HepG2 (cell line): ENCODE results near the gene DOK4. TPM values are rescaled to one million over a fixed set of nuclear protein-coding genes. Genes with fewer than 3 reads are reported as not detected.

Experiments used
- CTCF ChIP-seq: sonication (generic); formaldehyde crosslinking; IDR thresholded peaks from 2 replicates; pipeline ENCODE4 v1.5.0; 2020; ENCODE audit warnings: mild to moderate bottlenecking, missing genetic modification reagents, moderate library complexity
- DBP ChIP-seq: sonication (generic); formaldehyde crosslinking; IDR thresholded peaks from 2 replicates; pipeline ENCODE4 v1.4.0; 2020; ENCODE audit warnings: missing genetic modification reagents; ENCODE audit errors: not compliant biosample characterization
- ELF3 ChIP-seq: IDR thresholded peaks from 2 replicates; pipeline ENCODE4 v1.6.1; 2016; ENCODE audit warnings: missing genetic modification reagents, missing compliant biosample characterization
- GABPA ChIP-seq, 2 experiments: IDR thresholded peaks; 2 replicates each; pipeline ENCODE4 v1.6.1; 2011 to 2016; ENCODE audit warnings: low read depth in 2 of 2, low read length in 1 of 2, missing biosample characterization in 1 of 2, missing genetic modification characterization in 1 of 2
- JARID2 ChIP-seq: sonication (generic); formaldehyde crosslinking; IDR thresholded peaks from 2 replicates; pipeline ENCODE4 v1.8.1; 2023; ENCODE audit warnings: missing genetic modification reagents, inconsistent platforms; ENCODE audit not compliant: insufficient replicate concordance
- JUND ChIP-seq: sonication (generic); formaldehyde crosslinking; IDR thresholded peaks from 2 replicates; pipeline ENCODE4 v1.8.0; 2022; ENCODE audit warnings: mild to moderate bottlenecking, missing genetic modification reagents
- MBNL3 ChIP-seq: fragments of 250-450 bp; sonication (Bioruptor Pico); conservative IDR thresholded peaks from 2 replicates; pipeline ENCODE4 v1.8.0; 2022; ENCODE audit warnings: mild to moderate bottlenecking, inconsistent platforms
- PREB ChIP-seq: sonication (generic); formaldehyde crosslinking; IDR thresholded peaks from 2 replicates; pipeline ENCODE4 v1.4.0; 2020; ENCODE audit warnings: missing genetic modification reagents
- RBM39 ChIP-seq: fragments of 200-400 bp; formaldehyde crosslinking; IDR thresholded peaks from one replicate; pipeline ENCODE4 v1.6.1; 2018; ENCODE audit warnings: antibody characterized with exemption, mild to moderate bottlenecking, low read depth, low read length; ENCODE audit not compliant: poor library complexity, severe bottlenecking
- SMARCC2 ChIP-seq: fragments of 450-650 bp; IDR thresholded peaks from 2 replicates; pipeline ENCODE4 v1.6.1; 2017; ENCODE audit warnings: antibody characterized with exemption, mild to moderate bottlenecking
- SNAI1 ChIP-seq: sonication (generic); formaldehyde crosslinking; IDR thresholded peaks from 2 replicates; pipeline ENCODE4 v1.5.0; 2020; ENCODE audit warnings: mild to moderate bottlenecking, missing genetic modification reagents, borderline replicate concordance
- SRSF1 ChIP-seq: fragments of 200-400 bp; formaldehyde crosslinking; optimal IDR thresholded peaks from 2 replicates; pipeline ENCODE3; 2017; ENCODE audit warnings: mild to moderate bottlenecking, low read depth, low read length, moderate library complexity
- TAF1 ChIP-seq: sonication (generic); formaldehyde crosslinking; IDR thresholded peaks from 2 replicates; pipeline ENCODE4 v1.4.0; 2020; ENCODE audit warnings: missing genetic modification reagents
- TCF7L2 ChIP-seq: IDR thresholded peaks from 2 replicates; pipeline ENCODE4 v1.6.1; 2011; ENCODE audit warnings: mild to moderate bottlenecking, low read depth, low read length, moderate library complexity
- ZBTB37 ChIP-seq: sonication (generic); formaldehyde crosslinking; IDR thresholded peaks from 2 replicates; pipeline ENCODE4 v1.4.0; 2020; ENCODE audit warnings: mild to moderate bottlenecking, missing genetic modification reagents
- ZNF225 ChIP-seq: sonication (generic); formaldehyde crosslinking; IDR thresholded peaks from 2 replicates; pipeline ENCODE4 v1.4.0; 2020; ENCODE audit warnings: mild to moderate bottlenecking, missing genetic modification reagents
- ZNF230 ChIP-seq: sonication (generic); formaldehyde crosslinking; IDR thresholded peaks from 2 replicates; pipeline ENCODE4 v1.4.0; 2020; ENCODE audit warnings: mild to moderate bottlenecking, missing genetic modification reagents
- ZNF253 ChIP-seq: sonication (generic); formaldehyde crosslinking; IDR thresholded peaks from 2 replicates; pipeline ENCODE4 v1.8.0; 2022; ENCODE audit warnings: mild to moderate bottlenecking, missing genetic modification reagents, borderline replicate concordance
- ZNF441 ChIP-seq: sonication (generic); formaldehyde crosslinking; IDR thresholded peaks from 2 replicates; pipeline ENCODE4 v1.7.0; 2021; ENCODE audit warnings: missing genetic modification reagents, borderline replicate concordance
- ZNF468 ChIP-seq: sonication (generic); formaldehyde crosslinking; IDR thresholded peaks from 2 replicates; pipeline ENCODE4 v1.8.0; 2022; ENCODE audit warnings: mild to moderate bottlenecking, moderate library complexity, missing genetic modification reagents
- ZNF615 ChIP-seq: sonication (generic); formaldehyde crosslinking; IDR thresholded peaks from 2 replicates; pipeline ENCODE4 v1.5.0; 2020; ENCODE audit warnings: mild to moderate bottlenecking, missing genetic modification reagents, borderline replicate concordance
- ZNF644 ChIP-seq: IDR thresholded peaks from 2 replicates; pipeline ENCODE4 v1.6.1; 2016; ENCODE audit warnings: low read depth
- ZNF709 ChIP-seq: sonication (generic); formaldehyde crosslinking; IDR thresholded peaks from 2 replicates; pipeline ENCODE4 v1.5.0; 2020; ENCODE audit warnings: mild to moderate bottlenecking, missing genetic modification reagents
- polyA plus RNA-seq, 8 experiments: library from polyadenylated mRNA; depleted of rRNA in 3 of 8; stranded (reverse) in 7 of 8; unstranded in 1 of 8; fragments of >200 nt; fragmentation: Illumina TruSeq in 4 of 8; extraction: Trizol in 4 of 8; gene quantifications; 2 replicates each; pipeline versions ENCODE4 v1.2.1 to v1.2.3, GENCODE V29; 2011 to 2016; ENCODE audit warnings: low read depth in 4 of 8, missing spikeins in 1 of 8, mixed read lengths in 1 of 8; ENCODE audit not compliant: insufficient read depth in 1 of 8
- total RNA-seq, 5 experiments: library from RNA; depleted of rRNA; stranded (reverse); fragments of >200 nt; fragmentation: Illumina TruSeq; extraction: Trizol; gene quantifications; 2 replicates each; pipeline ENCODE4 v1.2.3, GENCODE V29; 2016; ENCODE audit warnings: low read depth in 1 of 5

DOK4 gene
- total and polyA plus RNA-seq, 2 of the 13 experiments (the other 11 are each of a cell fraction or from before 2014, with no cell fraction given) = 52.7 to 70.0 TPM

GRCh38 chr16:57472665-57473060 lies 13.6 kb downstream of the DOK4 start (continued):
- TF ChIP-seq ZNF709 (0 out of 2 replicates have a peak, but pooled peaks have one; percentile 8), ZNF644 (CRISPR knock-in tag) (no peak), ZNF615 (CRISPR knock-in tag) (no peak), JUND (CRISPR knock-in tag) (no peak), GABPA (IDR thresholded peaks at IDR 0.05; ENCODE audit: low read depth, low read length) (no peak), GABPA (CRISPR knock-in tag; IDR thresholded peaks at IDR 0.05; ENCODE audit: low read depth) (no peak), ZNF225 (CRISPR knock-in tag) (no peak), RBM39 (peak; percentile 1), CTCF (CRISPR knock-in tag) (peak; percentile 6; the same call in 1 of the 2 replicates), JARID2 (CRISPR knock-in tag) (no peak), ZNF253 (CRISPR knock-in tag) (no peak), MBNL3 (CRISPR knock-in tag) (no peak), ZNF441 (no peak), PREB (CRISPR knock-in tag) (0 out of 2 replicates have a peak, but pooled peaks have one; percentile 37), ZBTB37 (CRISPR knock-in tag) (no peak), SRSF1 (no peak), ZNF230 (CRISPR knock-in tag) (no peak), ELF3 (CRISPR knock-in tag) (no peak), TCF7L2 (no peak), SMARCC2 (no peak), TAF1 (CRISPR knock-in tag) (no peak), SNAI1 (0 out of 2 replicates have a peak, but pooled peaks have one; percentile 46), ZNF468 (CRISPR knock-in tag) (no peak), DBP (CRISPR knock-in tag) (no peak)
